CD4-positive, alpha-beta T cell treated with Interleukin-21 for 1 hour (primary cell): Measurements from ENCODE around the gene DGKD.
"Not testable (repeated sequence)": the region's sequence is repeated elsewhere in the genome, so short reads cannot be mapped to it uniquely, and the experiment has no call there.

Experiments used
- DNase-seq: peaks from one replicate; pipeline ENCODE4 v3.0.0-alpha.2; 2020

The DGKD gene

GRCh38 chr2:233353769-233354499, at the start of gene DGKD:
DGKD (plus strand) TSS chr2:233354494; CDS start chr2:233354519, 25 bp downstream.
- DNase-seq = peak; percentile 80

GRCh38 chr2:233307565-233307964, 46.7 kb upstream of the DGKD start, which contains the start of gene SAG:
SAG (plus strand) TSS chr2:233307816; CDS start chr2:233309190, 1,374 bp downstream.
- no peak for DNase-seq

GRCh38 chr2:233311241-233311926, 42.9 kb upstream of the DGKD start:
- no peak for DNase-seq

DNA sequence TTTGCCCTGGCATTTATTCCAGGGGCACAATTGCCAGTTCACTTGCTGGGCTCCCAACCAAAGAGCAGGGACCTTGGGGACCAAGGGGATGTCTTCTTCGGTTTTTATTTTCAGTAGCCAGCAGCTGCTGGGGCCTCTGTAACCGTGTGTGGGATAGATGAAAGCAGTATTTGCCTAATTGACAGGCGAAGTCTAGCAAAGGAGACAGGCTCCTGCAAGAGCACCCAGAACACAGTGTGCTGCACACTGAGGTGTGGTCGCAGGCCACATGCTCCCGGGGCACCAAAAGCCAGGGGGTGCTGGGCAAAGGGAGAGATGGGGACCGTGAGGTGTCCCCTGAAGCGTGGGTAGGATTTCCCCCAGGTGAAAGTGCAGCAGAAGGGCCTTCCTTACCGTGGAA, 41.4 kb upstream of the DGKD start:
- DNase-seq = no peak

DNA sequence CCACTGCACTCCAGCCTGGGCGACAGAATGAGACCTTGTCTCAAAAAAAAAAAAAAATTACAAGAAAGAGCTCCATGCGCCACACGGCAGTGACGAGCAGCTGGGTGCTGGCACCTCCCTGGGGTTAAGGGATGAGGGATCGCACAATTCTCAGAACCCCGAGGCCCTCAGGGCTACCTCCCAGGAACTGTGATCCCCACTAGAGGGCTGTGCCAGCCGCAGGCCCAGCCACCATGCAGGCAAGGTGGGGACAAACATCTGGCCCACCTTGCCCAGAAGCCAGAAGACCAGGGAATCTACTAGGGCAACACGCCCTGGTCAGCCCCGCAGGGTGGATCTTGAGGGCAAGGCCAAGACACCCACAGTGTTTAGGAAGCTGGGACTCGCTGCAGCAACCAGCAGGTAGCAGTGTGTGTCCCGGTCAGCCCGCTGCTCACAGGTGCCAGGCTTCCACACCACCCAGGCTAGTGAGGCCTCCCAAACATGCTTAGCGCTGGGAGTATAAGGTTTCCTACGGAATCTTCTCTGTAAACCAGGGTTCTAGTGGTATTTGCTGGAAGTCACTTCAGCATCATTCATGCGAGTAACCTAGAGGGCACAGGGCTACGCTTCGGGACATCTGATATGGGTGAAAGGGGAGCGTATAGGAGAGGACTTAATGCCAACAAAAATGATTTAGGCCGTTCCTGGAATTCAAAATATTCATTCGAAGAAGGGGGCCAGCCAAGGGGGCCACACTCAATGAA, 39.9 kb upstream of the DGKD start:
- no peak for DNase-seq

DNA sequence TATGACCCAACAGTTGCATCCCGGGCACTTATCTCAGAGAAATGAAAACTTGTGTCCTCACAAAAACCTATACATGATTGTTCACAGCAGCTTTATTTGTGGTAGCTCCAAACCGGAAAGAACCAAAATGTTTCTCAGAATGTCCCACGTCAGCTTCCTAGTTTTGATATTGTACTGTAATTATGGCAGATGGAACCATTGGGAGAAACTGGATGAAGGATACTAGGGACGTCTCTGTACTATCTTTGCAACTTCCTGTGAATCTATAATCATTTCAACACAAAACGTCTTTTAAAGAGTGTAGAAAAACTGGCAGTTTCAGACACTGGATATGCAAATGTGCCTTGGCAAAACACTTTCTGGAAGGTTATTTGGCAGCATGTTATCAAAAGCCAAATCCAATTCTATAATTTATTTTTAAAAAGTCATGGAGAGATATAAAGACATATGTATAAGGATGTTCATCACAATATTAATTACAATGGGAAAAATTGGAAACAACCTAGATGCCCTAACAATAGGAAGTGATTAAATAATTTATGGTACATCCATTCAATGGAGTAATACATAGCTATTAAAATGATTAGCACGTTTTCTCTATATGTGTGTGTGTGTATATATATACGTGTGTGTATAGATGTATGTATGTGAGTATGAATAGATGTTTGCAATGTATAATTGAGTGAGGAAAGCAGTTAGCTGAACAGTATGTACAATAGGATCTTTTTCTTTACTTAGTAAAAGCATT, 36.9 kb upstream of the DGKD start:
- no peak for DNase-seq

DNA sequence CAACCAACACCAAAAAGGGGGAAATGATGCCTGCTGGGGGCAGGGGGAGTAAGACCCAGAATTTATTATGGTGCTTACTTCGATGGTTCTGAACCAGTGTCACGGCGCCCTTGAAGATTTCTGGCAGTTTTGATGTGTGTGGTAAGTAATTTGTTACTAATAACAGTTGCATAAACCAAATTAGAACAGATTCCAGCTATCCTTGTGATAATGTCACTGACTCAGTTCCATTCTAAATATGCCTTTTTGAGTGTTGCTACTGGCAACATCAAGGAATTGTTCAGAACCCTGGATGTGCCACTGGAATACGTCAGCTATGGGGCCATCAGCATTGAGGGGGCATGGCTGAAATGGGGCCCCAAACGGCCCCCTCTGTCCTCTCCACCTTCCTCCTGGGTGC, 35.0 kb upstream of the DGKD start:
- DNase-seq = no peak

DNA sequence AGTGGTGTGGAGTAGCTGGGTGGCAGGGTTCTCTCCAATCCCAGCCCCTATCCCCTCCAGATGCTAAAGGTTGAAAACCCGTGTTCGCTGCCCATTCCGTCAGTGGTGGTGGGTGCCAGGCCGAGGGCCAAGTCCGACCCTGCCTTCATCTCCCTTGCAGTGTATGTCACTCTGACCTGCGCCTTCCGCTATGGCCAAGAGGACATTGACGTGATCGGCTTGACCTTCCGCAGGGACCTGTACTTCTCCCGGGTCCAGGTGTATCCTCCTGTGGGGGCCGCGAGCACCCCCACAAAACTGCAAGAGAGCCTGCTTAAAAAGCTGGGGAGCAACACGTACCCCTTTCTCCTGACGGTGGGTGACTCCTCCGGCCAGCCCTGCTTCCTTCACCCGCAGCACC, 33.8 kb upstream of the DGKD start:
- no peak for DNase-seq

GRCh38 chr2:233321166-233321565, 33.1 kb upstream of the DGKD start:
- no peak for DNase-seq

- DNase-seq = no peak
Measured at GRCh38 chr2:233323851-233324250, 30.4 kb upstream of the DGKD start.

- DNase-seq = no peak
Measured at GRCh38 chr2:233325256-233325655, 29.0 kb upstream of the DGKD start.

DNA sequence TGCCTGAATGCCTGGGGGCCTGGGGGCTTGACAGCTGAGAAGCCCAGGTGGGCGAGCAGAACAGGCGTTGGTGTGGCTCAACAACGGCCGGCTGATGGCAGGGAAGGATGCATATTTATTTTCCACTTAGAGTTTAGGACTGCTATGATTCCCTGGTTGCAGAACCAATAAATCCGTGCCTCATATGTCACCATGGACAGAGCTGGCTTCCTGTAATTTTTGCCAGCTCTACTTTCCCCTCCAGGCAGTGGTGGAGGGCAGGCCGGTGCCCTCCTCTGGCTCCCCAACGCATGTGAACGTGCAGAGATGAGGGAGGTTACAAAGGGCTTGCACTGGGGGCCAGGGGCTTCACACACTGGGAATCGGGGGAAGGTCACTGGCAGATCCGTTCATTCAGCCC, 28.5 kb upstream of the DGKD start:
- DNase-seq = no peak

- DNase-seq = no peak
Measured at GRCh38 chr2:233326500-233326899, 27.8 kb upstream of the DGKD start.

DNA sequence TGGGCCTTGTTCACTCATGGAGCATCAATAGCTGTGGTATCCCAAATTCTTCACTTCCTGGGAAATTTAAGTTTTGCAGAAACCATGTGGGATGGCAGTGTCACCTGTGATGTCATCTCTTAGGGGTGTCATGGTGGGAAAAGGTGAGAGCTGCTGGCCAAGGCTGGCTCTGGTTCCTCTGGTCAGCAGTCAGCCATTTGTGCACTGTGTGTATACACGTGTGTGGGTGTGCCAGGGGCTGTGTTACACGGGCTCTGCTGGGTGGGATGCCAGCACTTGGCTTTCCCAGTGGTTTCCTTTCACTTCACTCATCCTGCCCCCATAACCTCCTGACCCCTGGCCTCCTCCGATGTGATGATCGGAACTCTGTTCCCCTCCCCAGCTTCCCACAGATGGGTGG, 25.4 kb upstream of the DGKD start:
- no peak for DNase-seq

- no peak for DNase-seq
Measured at GRCh38 chr2:233329489-233330135, 24.7 kb upstream of the DGKD start.

- peak; percentile 87 for DNase-seq
Measured at GRCh38 chr2:233331536-233331935, 22.8 kb upstream of the DGKD start.

DNA sequence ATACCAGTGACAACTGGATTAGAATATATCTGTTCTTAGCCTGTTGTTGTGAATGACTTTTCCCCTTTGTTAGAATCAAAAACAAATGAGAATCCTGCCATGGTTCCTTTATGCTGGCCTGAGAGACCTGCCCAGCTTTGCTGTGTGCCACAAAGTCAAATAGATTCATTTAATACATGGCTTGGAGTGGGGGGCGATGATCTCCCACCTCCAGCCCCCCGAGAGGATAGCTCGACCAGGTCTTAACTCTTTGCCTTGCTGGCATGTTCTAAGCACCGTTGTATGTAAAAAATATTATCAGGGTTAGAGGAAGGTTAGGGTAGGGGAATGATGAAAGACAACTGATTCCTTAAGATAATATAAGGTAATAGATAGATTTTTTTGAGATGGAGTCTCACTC, 22.2 kb upstream of the DGKD start:
- DNase-seq = no peak

DNA sequence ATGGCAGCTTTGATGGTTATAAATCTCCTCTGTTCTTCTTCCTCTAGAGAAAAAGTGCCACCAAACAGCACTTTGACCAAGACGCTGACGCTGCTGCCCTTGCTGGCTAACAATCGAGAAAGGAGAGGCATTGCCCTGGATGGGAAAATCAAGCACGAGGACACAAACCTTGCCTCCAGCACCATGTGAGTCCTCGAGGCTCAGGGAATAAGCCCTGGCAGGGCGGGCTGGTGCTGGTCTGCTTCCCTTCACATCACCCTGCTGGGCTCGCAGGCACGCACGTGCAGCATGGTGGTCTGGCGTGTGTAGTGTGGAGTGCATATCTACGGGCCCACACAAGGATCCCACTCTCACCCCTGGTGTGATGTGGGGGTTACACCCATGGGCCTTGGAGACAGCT, 19.4 kb upstream of the DGKD start:
- no peak for DNase-seq

GRCh38 chr2:233336091-233336490, 18.2 kb upstream of the DGKD start:
- not testable (repeated sequence) for DNase-seq

DNA sequence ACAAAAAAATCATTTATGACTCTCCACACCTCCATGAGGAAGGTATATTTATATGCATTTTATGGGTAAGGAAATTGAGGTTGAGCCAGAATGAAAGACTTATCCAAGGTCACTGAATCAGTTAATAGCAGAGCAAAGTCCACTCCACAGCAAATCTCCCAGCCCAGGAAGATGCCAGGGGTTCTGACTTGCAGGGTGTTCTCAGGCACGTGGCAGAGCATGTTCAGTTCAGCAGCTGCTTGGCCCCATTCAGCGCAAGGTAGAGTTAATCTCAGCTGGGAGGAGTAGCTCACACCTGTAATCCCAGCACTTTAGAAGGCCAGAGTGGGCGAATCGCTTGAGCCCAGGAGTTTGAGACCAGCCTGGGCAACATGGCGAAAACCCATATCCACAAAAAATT, 17.8 kb upstream of the DGKD start:
- no peak for DNase-seq

DNA sequence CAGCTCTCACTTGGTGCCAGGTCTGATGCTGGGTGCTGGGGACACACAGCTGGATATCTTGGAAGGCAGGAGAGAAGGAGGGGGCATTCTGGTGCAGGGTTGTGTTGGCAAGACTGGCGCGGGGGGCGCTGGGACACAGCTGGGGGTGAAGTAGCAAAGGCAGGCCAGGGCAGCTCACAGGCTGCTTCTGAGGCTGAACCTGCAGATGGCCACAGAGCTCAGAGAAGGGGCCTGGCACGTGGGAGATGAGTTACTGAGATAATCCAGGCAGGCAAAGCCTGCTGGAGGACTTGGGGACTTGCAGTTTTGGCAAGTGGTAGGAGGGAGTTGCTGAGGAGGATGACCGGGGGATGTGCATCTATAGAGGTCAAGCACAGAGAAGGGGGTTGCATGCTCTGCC, 16.2 kb upstream of the DGKD start:
- no peak for DNase-seq

GRCh38 chr2:233338812-233339368, 15.4 kb upstream of the DGKD start:
- DNase-seq = no peak
